ENCODE measurements around the gene COL23A1. TPM values are rescaled to one million over a fixed set of nuclear protein-coding genes. Genes with fewer than 3 reads are reported as not detected.

Gene COL23A1
- total RNA-seq, 1 experiment from 2014 or later = not detected

DNA sequence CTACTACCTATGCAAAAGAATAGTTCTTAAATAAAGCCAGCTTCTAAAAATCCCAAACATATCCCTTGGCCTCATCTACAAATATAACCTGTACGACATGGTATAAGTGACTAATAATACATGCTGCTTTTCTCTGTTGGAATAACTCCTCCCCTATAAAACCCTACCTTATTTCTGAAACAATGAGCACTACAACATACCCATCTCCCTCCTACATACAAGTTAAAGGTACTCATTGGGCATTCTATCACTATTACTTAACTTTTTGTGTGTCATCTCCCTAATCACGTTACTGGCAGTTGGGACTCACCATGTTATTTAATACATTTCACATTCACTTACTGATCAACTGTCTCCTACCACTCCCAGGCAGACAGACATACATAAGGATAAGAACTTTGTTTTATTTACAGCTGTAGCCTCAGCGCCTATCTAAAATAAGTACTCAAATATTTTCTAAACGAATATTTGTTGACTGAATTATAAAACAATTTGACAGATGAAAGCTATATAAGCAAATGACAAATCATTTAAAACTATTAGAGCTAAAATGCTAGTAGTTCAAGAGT, 32.6 kb upstream of the COL23A1 start:
- DNase-seq (ENCODE audit: low spot score) = no peak
- intact Hi-C loops (cut with micrococcal nuclease; ENCODE audit: unreplicated experiment) = loop anchor here (10.0 kb wide), 1 partner anchor 102 kb away; no protein-coding TSS in a partner anchor
- BruUV-seq (replicated peaks) = no TSS peak
- no peaks in the 10 kb centered on the region for H3K9me3 ChIP-seq (ENCODE audit: low read depth, low read length, poor library complexity, severe bottlenecking)
- ChIA-PET CTCF (no interaction called here), POLR2A (ENCODE audit: low non-redundant PET) (no interaction called here)
- peaks cover 54% of the 10 kb centered on the region for H3K36me3 ChIP-seq (ENCODE audit: insufficient read depth, low read length, poor library complexity, severe bottlenecking)
- no peak overlapping the region for H3K4me3 ChIP-seq (ENCODE audit: low read depth, low read length, poor library complexity, severe bottlenecking)
- H3K27me3 ChIP-seq (replicated peaks; ENCODE audit: insufficient read depth, low read depth, low read length, poor library complexity) = no peaks in the 10 kb centered on the region
- H3K27ac ChIP-seq (ENCODE audit: low read depth, low read length, poor library complexity, severe bottlenecking) = no peak overlapping the region
- H3K4me1 ChIP-seq (ENCODE audit: insufficient read depth, low read length, poor library complexity, severe bottlenecking) = peaks cover 21% of the 10 kb centered on the region
- TF ChIP-seq, protein P1, sequence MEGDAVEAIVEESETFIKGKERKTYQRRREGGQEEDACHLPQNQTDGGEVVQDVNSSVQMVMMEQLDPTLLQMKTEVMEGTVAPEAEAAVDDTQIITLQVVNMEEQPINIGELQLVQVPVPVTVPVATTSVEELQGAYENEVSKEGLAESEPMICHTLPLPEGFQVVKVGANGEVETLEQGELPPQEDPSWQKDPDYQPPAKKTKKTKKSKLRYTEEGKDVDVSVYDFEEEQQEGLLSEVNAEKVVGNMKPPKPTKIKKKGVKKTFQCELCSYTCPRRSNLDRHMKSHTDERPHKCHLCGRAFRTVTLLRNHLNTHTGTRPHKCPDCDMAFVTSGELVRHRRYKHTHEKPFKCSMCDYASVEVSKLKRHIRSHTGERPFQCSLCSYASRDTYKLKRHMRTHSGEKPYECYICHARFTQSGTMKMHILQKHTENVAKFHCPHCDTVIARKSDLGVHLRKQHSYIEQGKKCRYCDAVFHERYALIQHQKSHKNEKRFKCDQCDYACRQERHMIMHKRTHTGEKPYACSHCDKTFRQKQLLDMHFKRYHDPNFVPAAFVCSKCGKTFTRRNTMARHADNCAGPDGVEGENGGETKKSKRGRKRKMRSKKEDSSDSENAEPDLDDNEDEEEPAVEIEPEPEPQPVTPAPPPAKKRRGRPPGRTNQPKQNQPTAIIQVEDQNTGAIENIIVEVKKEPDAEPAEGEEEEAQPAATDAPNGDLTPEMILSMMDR (conservative IDR thresholded peaks at IDR 0.05; ENCODE audit: low read depth, low read length) = no peak
- no peak for TF ChIP-seq EZH2 (IDR thresholded peaks at IDR 0.05; ENCODE audit: borderline replicate concordance, low read depth, low read length, poor library complexity, severe bottlenecking)

DNA sequence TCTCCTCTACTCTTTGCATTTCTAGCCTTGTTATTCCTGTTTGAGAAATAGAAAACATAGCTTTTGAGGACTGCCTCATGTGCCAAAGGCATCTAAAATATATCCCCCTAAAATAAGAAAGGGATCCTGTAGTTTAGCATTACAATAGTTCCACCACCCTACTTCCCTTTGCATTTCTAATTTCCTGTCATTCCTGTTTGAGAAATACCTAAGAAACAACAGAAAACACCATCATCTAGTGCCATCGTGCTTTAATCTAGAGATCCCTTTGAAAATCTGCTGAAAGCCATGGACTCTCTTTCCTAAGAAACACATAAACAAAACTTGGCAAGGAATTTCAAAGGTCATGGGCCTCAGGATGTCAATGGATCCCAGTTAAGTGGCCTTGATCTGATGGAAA, 29.2 kb upstream of the COL23A1 start:
- no TSS peak for BruUV-seq (replicated peaks)
- Histone ChIP-seq H3K9me3 (ENCODE audit: low read depth, low read length, poor library complexity, severe bottlenecking) (no peaks in the 10 kb centered on the region), H3K4me1 (ENCODE audit: insufficient read depth, low read length, poor library complexity, severe bottlenecking) (peaks cover 17% of the 10 kb centered on the region), H3K27ac (ENCODE audit: low read depth, low read length, poor library complexity, severe bottlenecking) (no peak overlapping the region), H3K36me3 (ENCODE audit: insufficient read depth, low read length, poor library complexity, severe bottlenecking) (peaks cover 87% of the 10 kb centered on the region), H3K27me3 (replicated peaks; ENCODE audit: insufficient read depth, low read depth, low read length, poor library complexity) (no peaks in the 10 kb centered on the region), H3K4me3 (ENCODE audit: low read depth, low read length, poor library complexity, severe bottlenecking) (no peak overlapping the region)
- DNase-seq (ENCODE audit: low spot score) = no peak
- no peak for TF ChIP-seq EZH2 (IDR thresholded peaks at IDR 0.05; ENCODE audit: borderline replicate concordance, low read depth, low read length, poor library complexity, severe bottlenecking)
- TF ChIP-seq, protein P1 (conservative IDR thresholded peaks at IDR 0.05; ENCODE audit: low read depth, low read length) = no peak
- intact Hi-C loops (cut with micrococcal nuclease; ENCODE audit: unreplicated experiment) = no loop called here
- ChIA-PET POLR2A (ENCODE audit: low non-redundant PET) (no interaction called here), CTCF (no interaction called here)

DNA sequence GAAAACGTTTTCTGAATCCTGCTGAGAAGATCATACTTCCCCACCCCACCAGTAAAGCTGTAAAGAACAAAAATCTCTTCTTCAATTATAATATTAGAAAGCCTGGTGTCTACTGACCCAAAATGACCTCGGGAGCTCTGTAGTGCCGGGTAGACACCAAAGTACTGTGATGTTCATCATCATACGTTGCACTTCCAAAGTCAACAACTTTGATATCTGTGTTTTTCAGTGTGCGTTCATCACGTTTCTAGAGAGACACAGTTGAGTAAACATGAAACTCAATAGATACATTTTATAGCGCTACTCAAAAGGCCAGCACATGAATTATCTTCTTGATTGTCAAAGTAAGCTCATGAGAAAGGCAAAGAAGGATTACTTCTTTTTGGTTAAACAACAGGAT, 22.1 kb upstream of the COL23A1 start:
- BruUV-seq (replicated peaks) = no TSS peak
- intact Hi-C loops (cut with micrococcal nuclease; ENCODE audit: unreplicated experiment) = no loop called here
- CTCF ChIA-PET = no interaction called here
- H3K27ac ChIP-seq (ENCODE audit: low read depth, low read length, poor library complexity, severe bottlenecking) = no peak overlapping the region
- POLR2A ChIA-PET (ENCODE audit: low non-redundant PET) = no interaction called here
- H3K36me3 ChIP-seq (ENCODE audit: insufficient read depth, low read length, poor library complexity, severe bottlenecking) = peaks cover 82% of the 10 kb centered on the region
- no peak overlapping the region for H3K4me3 ChIP-seq (ENCODE audit: low read depth, low read length, poor library complexity, severe bottlenecking)
- H3K9me3 ChIP-seq (ENCODE audit: low read depth, low read length, poor library complexity, severe bottlenecking) = no peaks in the 10 kb centered on the region
- DNase-seq (ENCODE audit: low spot score) = no peak
- TF ChIP-seq EZH2 (IDR thresholded peaks at IDR 0.05; ENCODE audit: borderline replicate concordance, low read depth, low read length, poor library complexity, severe bottlenecking) = no peak
- TF ChIP-seq, protein P1 (conservative IDR thresholded peaks at IDR 0.05; ENCODE audit: low read depth, low read length) = no peak
- H3K4me1 ChIP-seq (ENCODE audit: insufficient read depth, low read length, poor library complexity, severe bottlenecking) = no peaks in the 10 kb centered on the region
- H3K27me3 ChIP-seq (replicated peaks; ENCODE audit: insufficient read depth, low read depth, low read length, poor library complexity) = no peaks in the 10 kb centered on the region
